GM12878 (cell line): ENCODE results near the gene FBXL2. TPM values are rescaled to one million over a fixed set of nuclear protein-coding genes. Genes with fewer than 3 reads are reported as not detected.

ENCODE experiments used
- ATAC-seq: fragments of 200-7000 bp; cut with Tn5 transposase; 3 replicates; pipeline ENCODE4 v1.9.1; 2020; ENCODE audit warnings: mild to moderate bottlenecking, moderate library complexity
- BruUV-seq: library from RNA; stranded (reverse); fragments of 400-500 nt; replicated peaks from 2 replicates; lab custom pipeline; 2021; lab: Mats Ljungman, UMichigan
- CTCF ChIA-PET: fragments of 300-600 bp; sonication (Branson Sonifier 250); formaldehyde crosslinking; extraction: SDS; loops from one replicate; lab custom pipeline; 2021; ENCODE audit warnings: inconsistent platforms; lab: Yijun Ruan, JAX
- POLR2A ChIA-PET: fragments of 350-600 bp; formaldehyde crosslinking; extraction: SDS; loops from one replicate; lab custom pipeline; 2021; ENCODE audit warnings: inconsistent platforms; lab: Charles Lee
- RAD21 ChIA-PET: fragments of 300-600 bp; sonication (Branson Sonifier 250); formaldehyde crosslinking; loops from one replicate; lab custom pipeline; 2023; ENCODE audit warnings: antibody characterized with exemption; ENCODE audit not compliant: unreplicated experiment; lab: Charles Lee
- SMC1A ChIA-PET: fragments of 300-600 bp; sonication (Branson Sonifier 250); formaldehyde crosslinking; loops from one replicate; lab custom pipeline; 2023; ENCODE audit not compliant: unreplicated experiment, uncharacterized antibody; lab: Charles Lee
- DNase-seq: peaks from one replicate; pipeline ENCODE4 v3.0.0-alpha.2; 2011; ENCODE audit warnings: low read depth, low spot score
- FAIRE-seq: peaks from 3 replicates; lab custom pipeline; 2011; peaks lifted over from hg19 to GRCh38; lab: Jason Lieb, UNC
- H2AFZ ChIP-seq: 2 replicates; pipeline ENCODE4 v1.6.0; 2011; ENCODE audit warnings: low read depth, low read length, control low read depth; ENCODE audit not compliant: control insufficient read depth
- H3K27ac ChIP-seq: 2 replicates; pipeline ENCODE4 v1.5.1; 2011; ENCODE audit warnings: control low read depth; ENCODE audit not compliant: control insufficient read depth, insufficient read depth
- H3K27me3 ChIP-seq, 2 experiments: replicated peaks in 1 of 2; 2 replicates each; pipeline versions ENCODE4 v1.6.0 to v1.6.1; 2011; ENCODE audit warnings: low read length in 1 of 2; ENCODE audit not compliant: control insufficient read depth in 2 of 2, insufficient read depth in 2 of 2
- H3K36me3 ChIP-seq, 2 experiments: 2 replicates each; pipeline ENCODE4 v1.5.1; 2011; ENCODE audit warnings: low read length in 1 of 2; ENCODE audit not compliant: control insufficient read depth in 2 of 2, insufficient read depth in 2 of 2
- H3K4me1 ChIP-seq: 2 replicates; pipeline ENCODE4 v1.6.1; 2011; ENCODE audit warnings: mild to moderate bottlenecking, low read length, moderate library complexity, mixed read lengths; ENCODE audit not compliant: control insufficient read depth, insufficient read depth
- H3K4me2 ChIP-seq: 2 replicates; pipeline ENCODE4 v1.6.0; 2011; ENCODE audit warnings: control low read depth; ENCODE audit not compliant: control insufficient read depth, insufficient read depth
- H3K4me3 ChIP-seq: fragments of 200-600 bp; sonication (generic); 2 replicates; pipeline ENCODE4 v1.5.1; 2016
- H3K79me2 ChIP-seq: 2 replicates; pipeline ENCODE4 v1.6.0; 2011; ENCODE audit warnings: low read length; ENCODE audit not compliant: control insufficient read depth, insufficient read depth
- H3K9ac ChIP-seq: 2 replicates; pipeline ENCODE4 v1.8.0; 2011; ENCODE audit warnings: low read length, control low read depth, mixed read lengths; ENCODE audit not compliant: control insufficient read depth, insufficient read depth
- H3K9me3 ChIP-seq: replicated peaks from 3 replicates; pipeline ENCODE4 v1.5.1; 2011; ENCODE audit warnings: mild to moderate bottlenecking, low read length; ENCODE audit not compliant: control insufficient read depth, insufficient read depth
- H4K20me1 ChIP-seq: 2 replicates; pipeline ENCODE4 v1.6.0; 2011; ENCODE audit not compliant: control insufficient read depth, insufficient read depth
- CBX5 ChIP-seq: sonication (generic); IDR thresholded peaks from 2 replicates; pipeline ENCODE4 v1.6.1; 2016; ENCODE audit warnings: low read depth, moderate library complexity, mild to moderate bottlenecking, inconsistent platforms
- EED ChIP-seq: sonication (generic); IDR thresholded peaks from 2 replicates; pipeline ENCODE4 v1.6.1; 2016; ENCODE audit warnings: antibody characterized with exemption, low read depth
- EP300 ChIP-seq, 2 experiments: fragments of 150-350 bp in 1 of 2; IDR thresholded peaks; 2 replicates each; pipeline ENCODE4 v1.6.1; 2011 to 2012; ENCODE audit warnings: low read depth in 2 of 2, low read length in 2 of 2, borderline replicate concordance in 1 of 2, improper control_type of control experiment in 1 of 2, inconsistent platforms in 1 of 2; ENCODE audit not compliant: control insufficient read depth in 1 of 2
- FOXM1 ChIP-seq: IDR thresholded peaks from 2 replicates; pipeline ENCODE4 v1.6.1; 2012; ENCODE audit warnings: low read depth, mild to moderate bottlenecking, inconsistent platforms, low read length, moderate library complexity
- NFYA ChIP-seq: IDR thresholded peaks from 2 replicates; pipeline ENCODE4 v1.6.1; 2011; ENCODE audit warnings: low read depth, mild to moderate bottlenecking, low read length, improper control_type of control experiment, borderline replicate concordance
- NKRF ChIP-seq: fragments of 450-650 bp; conservative IDR thresholded peaks from 2 replicates; pipeline ENCODE4 v1.6.1; 2017; ENCODE audit warnings: mild to moderate bottlenecking, moderate library complexity
- POU2F2 ChIP-seq: IDR thresholded peaks from 3 replicates; pipeline ENCODE4 v1.6.1; 2011; ENCODE audit warnings: low read depth, mild to moderate bottlenecking, low read length, borderline replicate concordance
- ZBTB40 ChIP-seq: fragments of 450-650 bp; IDR thresholded peaks from 2 replicates; pipeline ENCODE4 v1.6.1; 2016; ENCODE audit warnings: mild to moderate bottlenecking, moderate library complexity, borderline replicate concordance
- WGBS: methylation state at CpG from one replicate; pipeline ENCODE4 v1.1.6; 2016; ENCODE audit warnings: low lambda C conversion rate; ENCODE audit not compliant: insufficient replicate concordance, insufficient coverage; ENCODE audit errors: missing lambda C conversion rate; 5-methylcytosine and 5-hydroxymethylcytosine counted together
- in situ Hi-C: fragments of 300-500 bp; cut with MboI; formaldehyde crosslinking; loops from 9 replicates; pipeline ENCODE4 v1.14.3; 2018; ENCODE audit warnings: mixed read lengths
- intact Hi-C: fragments of 100-400 bp; cut with micrococcal nuclease; formaldehyde crosslinking; loops from one replicate; pipeline ENCODE4 v1.14.2; 2022; ENCODE audit not compliant: unreplicated experiment
- polyA plus RNA-seq, 11 experiments: library from polyadenylated mRNA; depleted of rRNA in 4 of 11; unstranded in 6 of 11; stranded (reverse) in 5 of 11; fragments of >200 nt; fragmentation: Nextera tagmentation in 4 of 11; fragmentation: Illumina TruSeq in 1 of 11; extraction: Ambion mirVana in 4 of 11; extraction: Trizol in 1 of 11; gene quantifications; 1 replicate in 1 of 11; 2 replicates in 10 of 11; pipeline versions ENCODE4 v1.2.1 to v1.2.3, GENCODE V29; 2011 to 2016; ENCODE audit warnings: inconsistent platforms in 2 of 11, missing spikeins in 2 of 11, low read depth in 1 of 11
- total RNA-seq, 4 experiments: library from RNA; depleted of rRNA in 3 of 4; stranded (reverse); fragments of >200 nt in 3 of 4; fragmentation: Illumina TruSeq in 1 of 4; extraction: Trizol in 1 of 4; gene quantifications; 2 replicates each; pipeline versions ENCODE4 v1.2.1 to v1.2.3, GENCODE V29; 2013 to 2021
- TF ChIP-seq, protein P1 (sequence below): fragments of 450-650 bp; IDR thresholded peaks from 2 replicates; pipeline ENCODE4 v1.6.1; 2018; ENCODE audit warnings: borderline replicate concordance, mild to moderate bottlenecking; ENCODE audit not compliant: partially characterized antibody

The FBXL2 gene
- total and polyA plus RNA-seq, 10 of the 15 experiments (the other 5 are each of a cell fraction or from before 2014, with no cell fraction given) = 0.04 to 0.72 (median 0.15) TPM; not detected in 1

DNA sequence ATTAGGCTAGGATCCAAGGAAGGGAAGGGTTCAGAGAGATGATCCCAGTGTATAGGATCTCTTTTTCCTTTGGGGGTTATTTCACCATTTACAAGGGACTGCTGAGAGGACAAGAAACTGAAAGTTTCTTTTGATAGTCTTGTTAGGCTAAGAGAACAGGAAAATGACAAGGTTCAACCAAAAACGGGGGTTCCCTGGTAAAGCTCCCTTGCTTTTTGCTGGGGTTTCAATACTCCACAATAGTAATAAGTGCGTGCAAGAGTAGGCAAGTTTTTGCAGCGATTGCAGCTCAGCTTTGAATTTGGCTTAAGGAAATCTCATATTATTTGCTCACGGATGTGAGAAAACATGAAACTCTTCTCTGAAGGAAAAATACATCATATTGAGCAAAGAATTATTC is 39.8 kb upstream of the FBXL2 start (continued):
- TF ChIP-seq NKRF (no peak), NFYA (no peak), FOXM1 (0 out of 2 replicates have a peak, but pooled peaks have one; percentile 32), ZBTB40 (no peak)

DNA sequence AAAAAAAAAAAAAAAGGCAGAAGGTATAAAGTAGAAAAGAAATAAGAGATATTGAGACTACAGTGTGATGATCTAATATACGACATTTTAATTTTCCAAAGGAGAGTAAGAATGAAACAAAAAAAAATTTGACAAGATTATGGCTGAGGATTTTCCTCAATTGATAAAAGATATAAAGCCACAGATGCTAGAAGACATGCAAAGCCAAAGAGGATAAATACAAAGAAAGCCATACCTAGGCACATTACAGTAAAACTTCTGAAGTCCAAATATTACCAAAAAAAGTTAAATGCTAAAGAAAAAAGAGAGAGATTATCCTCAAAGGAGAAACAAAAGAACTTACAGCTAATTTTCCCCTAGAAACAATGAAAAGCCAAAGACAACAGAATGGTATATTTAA is 38.3 kb upstream of the FBXL2 start:
- WGBS = 67% methylated on average over 1 of the region's 1 CpG
- H3K4me2 ChIP-seq = no peak overlapping the region
- BruUV-seq = no TSS peak
- H3K4me1 ChIP-seq = no peaks in the 10 kb centered on the region
- FAIRE-seq (peak; percentile 13), DNase-seq (no peak), ATAC-seq (no peak)
- H3K9me3 ChIP-seq = peaks cover 2% of the 10 kb centered on the region; the same call in 1 of the 3 replicates
- H3K79me2 ChIP-seq = no peaks in the 10 kb centered on the region
- H4K20me1 ChIP-seq = no peaks in the 10 kb centered on the region
- no peak overlapping the region for H3K4me3 ChIP-seq
- no peaks in the 10 kb centered on the region for H3K36me3 ChIP-seq
- H3K27me3 ChIP-seq = no peaks in the 10 kb centered on the region
- in situ Hi-C loops = no loop called here
- ChIA-PET SMC1A (no interaction called here), RAD21 (no interaction called here), CTCF (no interaction called here), POLR2A (no interaction called here)
- H3K27ac ChIP-seq = no peak overlapping the region
- intact Hi-C loops = no loop called here
- H3K9ac ChIP-seq = no peak overlapping the region
- no peak overlapping the region for H2AFZ ChIP-seq
- TF ChIP-seq, protein P1, sequence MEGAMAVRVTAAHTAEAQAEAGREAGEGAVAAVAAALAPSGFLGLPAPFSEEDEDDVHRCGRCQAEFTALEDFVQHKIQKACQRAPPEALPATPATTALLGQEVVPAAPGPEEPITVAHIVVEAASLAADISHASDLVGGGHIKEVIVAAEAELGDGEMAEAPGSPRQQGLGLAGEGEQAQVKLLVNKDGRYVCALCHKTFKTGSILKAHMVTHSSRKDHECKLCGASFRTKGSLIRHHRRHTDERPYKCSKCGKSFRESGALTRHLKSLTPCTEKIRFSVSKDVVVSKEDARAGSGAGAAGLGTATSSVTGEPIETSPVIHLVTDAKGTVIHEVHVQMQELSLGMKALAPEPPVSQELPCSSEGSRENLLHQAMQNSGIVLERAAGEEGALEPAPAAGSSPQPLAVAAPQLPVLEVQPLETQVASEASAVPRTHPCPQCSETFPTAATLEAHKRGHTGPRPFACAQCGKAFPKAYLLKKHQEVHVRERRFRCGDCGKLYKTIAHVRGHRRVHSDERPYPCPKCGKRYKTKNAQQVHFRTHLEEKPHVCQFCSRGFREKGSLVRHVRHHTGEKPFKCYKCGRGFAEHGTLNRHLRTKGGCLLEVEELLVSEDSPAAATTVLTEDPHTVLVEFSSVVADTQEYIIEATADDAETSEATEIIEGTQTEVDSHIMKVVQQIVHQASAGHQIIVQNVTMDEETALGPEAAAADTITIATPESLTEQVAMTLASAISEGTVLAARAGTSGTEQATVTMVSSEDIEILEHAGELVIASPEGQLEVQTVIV = no peak
- no peak for TF ChIP-seq POU2F2
- TF ChIP-seq EP300 (IDR thresholded peaks at IDR 0.05; ENCODE audit: borderline replicate concordance in 1 of 2, control insufficient read depth in 1 of 2, low read depth in 2 of 2, low read length in 2 of 2) = no peak
- no peak for TF ChIP-seq EED
- TF ChIP-seq CBX5 = no peak
